RWPE2 (cell line): ENCODE data around the gene ZBTB18.

ENCODE experiments used
- ATAC-seq: fragments of 200-7000 bp; cut with Tn5 transposase; 3 replicates; pipeline ENCODE4 v1.9.1; 2021; ENCODE audit warnings: low read depth
- DNase-seq: peaks from one replicate; pipeline ENCODE4 v3.0.0-alpha.2; 2020; ENCODE audit warnings: low spot score
- H3K27ac ChIP-seq: fragments of 450-650 bp; 2 replicates; pipeline ENCODE4 v1.5.1; 2017; ENCODE audit warnings: mild to moderate bottlenecking; ENCODE audit not compliant: poor library complexity, severe bottlenecking
- H3K27me3 ChIP-seq: fragments of 250-450 bp; sonication (Bioruptor Pico); 2 replicates; pipeline ENCODE4 v1.5.1; 2021; ENCODE audit warnings: mild to moderate bottlenecking, moderate library complexity; ENCODE audit not compliant: insufficient read depth, poor library complexity, severe bottlenecking
- H3K36me3 ChIP-seq: fragments of 250-450 bp; sonication (Bioruptor Pico); 2 replicates; pipeline ENCODE4 v1.5.1; 2020; ENCODE audit warnings: low read depth, mild to moderate bottlenecking, moderate library complexity
- H3K4me1 ChIP-seq: fragments of 250-450 bp; sonication (Bioruptor Pico); 2 replicates; pipeline ENCODE4 v1.5.1; 2021; ENCODE audit warnings: mild to moderate bottlenecking, moderate library complexity; ENCODE audit not compliant: insufficient read depth, poor library complexity, severe bottlenecking
- H3K4me3 ChIP-seq: fragments of 250-450 bp; sonication (Bioruptor Pico); 2 replicates; pipeline ENCODE4 v1.5.1; 2021; ENCODE audit warnings: mild to moderate bottlenecking, moderate library complexity; ENCODE audit not compliant: severe bottlenecking
- H3K9me3 ChIP-seq: fragments of 250-450 bp; sonication (Bioruptor Pico); 2 replicates; pipeline ENCODE4 v1.5.1; 2021; ENCODE audit warnings: mild to moderate bottlenecking, moderate library complexity; ENCODE audit not compliant: severe bottlenecking
- TF ChIP-seq, protein P1 (sequence below): fragments of 450-650 bp; IDR thresholded peaks from one replicate; pipeline ENCODE4 v1.5.1; 2017; ENCODE audit warnings: mild to moderate bottlenecking, moderate library complexity; ENCODE audit not compliant: poor library complexity, severe bottlenecking

ZBTB18 gene

DNA sequence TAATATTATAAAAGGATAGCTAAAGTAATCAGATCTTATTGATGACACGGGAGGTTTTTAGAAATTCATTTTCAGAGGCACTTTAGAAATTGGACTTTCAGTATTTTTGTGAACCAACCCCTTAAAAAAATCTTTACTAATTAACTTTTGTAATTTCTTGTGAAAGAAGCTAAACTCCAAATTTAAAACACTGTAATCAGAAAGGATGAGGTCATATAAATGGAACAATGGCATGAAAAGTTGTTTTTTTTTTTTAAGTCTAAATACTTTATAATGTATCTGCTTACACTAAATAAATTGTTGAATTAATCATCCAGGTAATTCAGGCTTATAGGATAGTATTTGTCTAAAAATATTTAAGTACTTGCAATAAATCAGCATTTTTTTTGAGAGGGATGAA is 9.0 kb downstream of the ZBTB18 start:
- Histone ChIP-seq H3K9me3 (no peaks in the 10 kb centered on the region), H3K27ac (no peak overlapping the region), H3K27me3 (no peaks in the 10 kb centered on the region), H3K4me3 (no peak overlapping the region), H3K4me1 (no peaks in the 10 kb centered on the region), H3K36me3 (peaks cover 10% of the 10 kb centered on the region; the same call in 1 of the 2 replicates)
- TF ChIP-seq, protein P1, sequence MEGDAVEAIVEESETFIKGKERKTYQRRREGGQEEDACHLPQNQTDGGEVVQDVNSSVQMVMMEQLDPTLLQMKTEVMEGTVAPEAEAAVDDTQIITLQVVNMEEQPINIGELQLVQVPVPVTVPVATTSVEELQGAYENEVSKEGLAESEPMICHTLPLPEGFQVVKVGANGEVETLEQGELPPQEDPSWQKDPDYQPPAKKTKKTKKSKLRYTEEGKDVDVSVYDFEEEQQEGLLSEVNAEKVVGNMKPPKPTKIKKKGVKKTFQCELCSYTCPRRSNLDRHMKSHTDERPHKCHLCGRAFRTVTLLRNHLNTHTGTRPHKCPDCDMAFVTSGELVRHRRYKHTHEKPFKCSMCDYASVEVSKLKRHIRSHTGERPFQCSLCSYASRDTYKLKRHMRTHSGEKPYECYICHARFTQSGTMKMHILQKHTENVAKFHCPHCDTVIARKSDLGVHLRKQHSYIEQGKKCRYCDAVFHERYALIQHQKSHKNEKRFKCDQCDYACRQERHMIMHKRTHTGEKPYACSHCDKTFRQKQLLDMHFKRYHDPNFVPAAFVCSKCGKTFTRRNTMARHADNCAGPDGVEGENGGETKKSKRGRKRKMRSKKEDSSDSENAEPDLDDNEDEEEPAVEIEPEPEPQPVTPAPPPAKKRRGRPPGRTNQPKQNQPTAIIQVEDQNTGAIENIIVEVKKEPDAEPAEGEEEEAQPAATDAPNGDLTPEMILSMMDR = no peak
- no peak for ATAC-seq
- no peak for DNase-seq

GRCh38 chr1:244060686-244061085 is 9.6 kb downstream of the ZBTB18 start:
- Histone ChIP-seq H3K4me1 (peaks cover 3% of the 10 kb centered on the region), H3K27ac (no peak overlapping the region), H3K36me3 (peaks cover 6% of the 10 kb centered on the region; the same call in 1 of the 2 replicates), H3K9me3 (no peaks in the 10 kb centered on the region), H3K27me3 (no peaks in the 10 kb centered on the region), H3K4me3 (no peak overlapping the region)
- ATAC-seq (no peak), DNase-seq (no peak)
- TF ChIP-seq, protein P1 = no peak

DNA sequence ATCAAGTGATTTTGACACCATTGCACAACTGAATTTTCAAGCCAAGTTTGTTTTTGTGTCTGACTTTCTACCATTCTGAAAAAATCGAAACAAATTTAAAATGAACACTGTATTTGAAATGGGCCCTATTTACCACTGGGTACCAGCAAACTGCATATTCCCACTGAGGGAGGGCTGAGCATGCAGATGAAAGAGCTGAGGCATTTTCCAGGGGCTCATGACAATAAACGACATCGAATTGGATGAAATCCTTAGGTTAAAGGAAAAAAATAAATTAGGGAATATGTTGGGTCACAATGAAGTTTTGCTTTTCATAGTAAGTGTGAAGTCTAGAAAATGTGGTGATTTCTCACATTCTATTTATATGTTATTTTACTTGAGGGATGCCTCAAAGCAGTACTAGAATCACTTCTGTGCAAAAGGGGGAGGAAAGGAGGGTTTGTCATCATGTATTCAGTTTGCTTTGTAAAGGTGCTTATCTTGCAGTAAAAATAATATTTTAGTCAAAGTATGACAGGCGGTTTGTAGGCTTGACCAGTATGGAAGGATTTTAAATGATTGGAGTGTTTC is 11.2 kb downstream of the ZBTB18 start:
- H3K4me3 ChIP-seq = no peak overlapping the region
- no peak for ATAC-seq
- TF ChIP-seq, protein P1 = no peak
- no peaks in the 10 kb centered on the region for H3K27me3 ChIP-seq
- H3K27ac ChIP-seq = no peak overlapping the region
- no peaks in the 10 kb centered on the region for H3K9me3 ChIP-seq
- peaks cover 9% of the 10 kb centered on the region for H3K4me1 ChIP-seq
- no peak for DNase-seq
- no peaks in the 10 kb centered on the region for H3K36me3 ChIP-seq

DNA sequence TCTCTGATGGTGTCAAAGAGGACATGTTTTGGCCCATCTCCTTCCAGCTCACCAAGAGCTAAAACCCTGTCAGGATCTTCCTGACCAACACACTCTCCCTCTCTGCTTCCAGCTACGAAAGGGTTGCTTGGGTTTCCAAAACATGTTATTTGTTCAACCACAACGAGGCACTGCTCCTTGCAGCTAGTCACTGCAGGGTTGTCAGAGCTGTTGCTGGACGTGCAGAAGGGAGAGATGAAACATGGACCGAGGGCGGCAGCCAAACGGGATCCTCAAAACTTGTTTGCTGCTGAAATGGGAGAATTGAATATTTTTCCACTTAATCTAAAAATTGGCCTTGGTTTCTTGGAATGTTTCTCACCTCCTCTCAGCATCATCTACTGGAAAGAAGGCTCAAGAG is 12.4 kb downstream of the ZBTB18 start:
- Histone ChIP-seq H3K4me1 (peaks cover 9% of the 10 kb centered on the region), H3K27ac (no peak overlapping the region), H3K27me3 (no peaks in the 10 kb centered on the region), H3K36me3 (no peaks in the 10 kb centered on the region), H3K9me3 (no peaks in the 10 kb centered on the region), H3K4me3 (no peak overlapping the region)
- no peak for ATAC-seq
- no peak for DNase-seq
- TF ChIP-seq, protein P1 = no peak

- H3K27me3 ChIP-seq = no peaks in the 10 kb centered on the region
These were observed 13.5 kb downstream of the ZBTB18 start for GRCh38 chr1:244064621-244065020.

More at GRCh38 chr1:244064621-244065020, 13.5 kb downstream of the ZBTB18 start:
- no peaks in the 10 kb centered on the region for H3K36me3 ChIP-seq
- H3K4me1 ChIP-seq = peaks cover 9% of the 10 kb centered on the region
- DNase-seq (no peak), ATAC-seq (no peak)
- H3K4me3 ChIP-seq = no peak overlapping the region
- no peaks in the 10 kb centered on the region for H3K9me3 ChIP-seq
- H3K27ac ChIP-seq = no peak overlapping the region
- TF ChIP-seq, protein P1 = no peak
